ENCODE measurements around the gene NEU4. TPM values are rescaled to one million over a fixed set of nuclear protein-coding genes. Genes with fewer than 3 reads are reported as not detected.

Gene NEU4
- total RNA-seq, 2 experiments from 2014 or later = 0.84 TPM; not detected in 1

GRCh38 chr2:241764275-241765241 lies 44.4 kb upstream of the NEU4 start:
- no peak for TF ChIP-seq EZH2phosphoT487 (IDR thresholded peaks at IDR 0.05; ENCODE audit: borderline replicate concordance, low read depth, low read length)
- TF ChIP-seq, protein P1, sequence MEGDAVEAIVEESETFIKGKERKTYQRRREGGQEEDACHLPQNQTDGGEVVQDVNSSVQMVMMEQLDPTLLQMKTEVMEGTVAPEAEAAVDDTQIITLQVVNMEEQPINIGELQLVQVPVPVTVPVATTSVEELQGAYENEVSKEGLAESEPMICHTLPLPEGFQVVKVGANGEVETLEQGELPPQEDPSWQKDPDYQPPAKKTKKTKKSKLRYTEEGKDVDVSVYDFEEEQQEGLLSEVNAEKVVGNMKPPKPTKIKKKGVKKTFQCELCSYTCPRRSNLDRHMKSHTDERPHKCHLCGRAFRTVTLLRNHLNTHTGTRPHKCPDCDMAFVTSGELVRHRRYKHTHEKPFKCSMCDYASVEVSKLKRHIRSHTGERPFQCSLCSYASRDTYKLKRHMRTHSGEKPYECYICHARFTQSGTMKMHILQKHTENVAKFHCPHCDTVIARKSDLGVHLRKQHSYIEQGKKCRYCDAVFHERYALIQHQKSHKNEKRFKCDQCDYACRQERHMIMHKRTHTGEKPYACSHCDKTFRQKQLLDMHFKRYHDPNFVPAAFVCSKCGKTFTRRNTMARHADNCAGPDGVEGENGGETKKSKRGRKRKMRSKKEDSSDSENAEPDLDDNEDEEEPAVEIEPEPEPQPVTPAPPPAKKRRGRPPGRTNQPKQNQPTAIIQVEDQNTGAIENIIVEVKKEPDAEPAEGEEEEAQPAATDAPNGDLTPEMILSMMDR (conservative IDR thresholded peaks at IDR 0.05; ENCODE audit: low read length) = no peak
- no peaks in the 10 kb centered on the region for H3K79me2 ChIP-seq (ENCODE audit: insufficient read depth, low read depth, low read length)
- BruUV-seq (replicated peaks) = no TSS peak
- intact Hi-C loops (cut with micrococcal nuclease; ENCODE audit: unreplicated experiment) = no loop called here
- H3K9me3 ChIP-seq (ENCODE audit: low read length) = no peaks in the 10 kb centered on the region
- H3K27ac ChIP-seq (ENCODE audit: low read depth, low read length, poor library complexity, severe bottlenecking) = no peak overlapping the region
- ChIA-PET CTCF (ENCODE audit: unreplicated experiment) (no interaction called here), POLR2A (no interaction called here)
- H3K4me2 ChIP-seq (ENCODE audit: low read length) = no peak overlapping the region
- peaks cover 12% of the 10 kb centered on the region for H3K36me3 ChIP-seq (ENCODE audit: insufficient read depth, low read length)
- H4K20me1 ChIP-seq (ENCODE audit: insufficient read depth, low read length) = no peaks in the 10 kb centered on the region
- no peaks in the 10 kb centered on the region for H3K9me2 ChIP-seq (ENCODE audit: insufficient read depth, low read length)
- H3K4me3 ChIP-seq (ENCODE audit: low read depth, low read length, poor library complexity, severe bottlenecking) = no peak overlapping the region
- no peak for DNase-seq (ENCODE audit: low spot score)
- no peaks in the 10 kb centered on the region for H3K4me1 ChIP-seq (ENCODE audit: insufficient read depth, low read length, poor library complexity, severe bottlenecking)
- H2AFZ ChIP-seq (ENCODE audit: low read length) = no peak overlapping the region

- no peak for DNase-seq (ENCODE audit: low spot score)
- Histone ChIP-seq H3K27ac (ENCODE audit: low read depth, low read length, poor library complexity, severe bottlenecking) (no peak overlapping the region), H3K79me2 (ENCODE audit: insufficient read depth, low read depth, low read length) (no peaks in the 10 kb centered on the region), H2AFZ (ENCODE audit: low read length) (no peak overlapping the region), H3K9me2 (ENCODE audit: insufficient read depth, low read length) (no peaks in the 10 kb centered on the region), H3K4me2 (ENCODE audit: low read length) (no peak overlapping the region), H3K4me1 (ENCODE audit: insufficient read depth, low read length, poor library complexity, severe bottlenecking) (no peaks in the 10 kb centered on the region), H3K9me3 (ENCODE audit: low read length) (no peaks in the 10 kb centered on the region), H3K36me3 (ENCODE audit: insufficient read depth, low read length) (no peaks in the 10 kb centered on the region), H3K4me3 (ENCODE audit: low read depth, low read length, poor library complexity, severe bottlenecking) (no peak overlapping the region), H4K20me1 (ENCODE audit: insufficient read depth, low read length) (no peaks in the 10 kb centered on the region)
- intact Hi-C loops (cut with micrococcal nuclease; ENCODE audit: unreplicated experiment) = no loop called here
- POLR2A ChIA-PET = no interaction called here
- no TSS peak for BruUV-seq (replicated peaks)
- CTCF ChIA-PET (ENCODE audit: unreplicated experiment) = no interaction called here
- TF ChIP-seq, protein P1 (conservative IDR thresholded peaks at IDR 0.05; ENCODE audit: low read length) = no peak
- TF ChIP-seq EZH2phosphoT487 (IDR thresholded peaks at IDR 0.05; ENCODE audit: borderline replicate concordance, low read depth, low read length) = no peak
These were observed 41.3 kb upstream of the NEU4 start for GRCh38 chr2:241767464-241768250.

Measured in OCI-LY7 (cell line).